HepG2 (cell line): ENCODE measurements around the gene FAM118B. TPM values are rescaled to one million over a fixed set of nuclear protein-coding genes. Genes with fewer than 3 reads are reported as not detected.

ENCODE experiments used
- AGO1 ChIP-seq: fragments of 200-400 bp; formaldehyde crosslinking; IDR thresholded peaks from 2 replicates; pipeline ENCODE4 v1.6.1; 2017; ENCODE audit warnings: mild to moderate bottlenecking, low read depth, low read length, moderate library complexity; ENCODE audit not compliant: poor library complexity, severe bottlenecking
- CEBPZ ChIP-seq: IDR thresholded peaks from 2 replicates; pipeline ENCODE4 v1.6.1; 2012; ENCODE audit warnings: low read length, improper control_type of control experiment
- HINFP ChIP-seq: sonication (generic); formaldehyde crosslinking; IDR thresholded peaks from 2 replicates; pipeline ENCODE4 v1.4.0; 2020; ENCODE audit warnings: low read depth, mild to moderate bottlenecking, missing genetic modification reagents
- HOXA9 ChIP-seq: sonication (generic); formaldehyde crosslinking; IDR thresholded peaks from 2 replicates; pipeline ENCODE4 v1.8.1; 2022; ENCODE audit warnings: missing genetic modification reagents, mild to moderate bottlenecking, moderate library complexity, borderline replicate concordance
- MXD4 ChIP-seq: IDR thresholded peaks from 2 replicates; pipeline ENCODE4 v1.6.1; 2016; ENCODE audit warnings: mild to moderate bottlenecking, missing biosample characterization, missing genetic modification reagents
- ONECUT2 ChIP-seq: sonication (generic); formaldehyde crosslinking; IDR thresholded peaks from 2 replicates; pipeline ENCODE4 v1.4.0; 2020; ENCODE audit warnings: missing genetic modification reagents
- RNF2 ChIP-seq: fragments of 450-650 bp; conservative IDR thresholded peaks from 2 replicates; pipeline ENCODE4 v1.6.1; 2016; ENCODE audit warnings: low read depth
- ZNF468 ChIP-seq: sonication (generic); formaldehyde crosslinking; IDR thresholded peaks from 2 replicates; pipeline ENCODE4 v1.8.0; 2022; ENCODE audit warnings: mild to moderate bottlenecking, moderate library complexity, missing genetic modification reagents
- ZNF530 ChIP-seq: sonication (generic); formaldehyde crosslinking; IDR thresholded peaks from 2 replicates; pipeline ENCODE4 v1.5.0; 2020; ENCODE audit warnings: low read depth, mild to moderate bottlenecking, missing genetic modification reagents
- ZNF562 ChIP-seq: sonication (generic); formaldehyde crosslinking; IDR thresholded peaks from 2 replicates; pipeline ENCODE4 v1.8.0; 2022; ENCODE audit warnings: missing genetic modification reagents, borderline replicate concordance
- ZNF644 ChIP-seq: IDR thresholded peaks from 2 replicates; pipeline ENCODE4 v1.6.1; 2016; ENCODE audit warnings: low read depth
- ZNF782 ChIP-seq: sonication (generic); formaldehyde crosslinking; IDR thresholded peaks from 2 replicates; pipeline ENCODE4 v1.4.0; 2020; ENCODE audit warnings: missing genetic modification reagents, mild to moderate bottlenecking, borderline replicate concordance
- polyA plus RNA-seq, 8 experiments: library from polyadenylated mRNA; depleted of rRNA in 3 of 8; stranded (reverse) in 7 of 8; unstranded in 1 of 8; fragments of >200 nt; fragmentation: Illumina TruSeq in 4 of 8; extraction: Trizol in 4 of 8; gene quantifications; 2 replicates each; pipeline versions ENCODE4 v1.2.1 to v1.2.3, GENCODE V29; 2011 to 2016; ENCODE audit warnings: low read depth in 4 of 8, missing spikeins in 1 of 8, mixed read lengths in 1 of 8; ENCODE audit not compliant: insufficient read depth in 1 of 8
- total RNA-seq, 5 experiments: library from RNA; depleted of rRNA; stranded (reverse); fragments of >200 nt; fragmentation: Illumina TruSeq; extraction: Trizol; gene quantifications; 2 replicates each; pipeline ENCODE4 v1.2.3, GENCODE V29; 2016; ENCODE audit warnings: low read depth in 1 of 5
- TF ChIP-seq, protein P1 (sequence below): sonication (generic); formaldehyde crosslinking; IDR thresholded peaks from 2 replicates; pipeline ENCODE4 v1.4.0; 2020; ENCODE audit warnings: mild to moderate bottlenecking, missing genetic modification reagents
- TF ChIP-seq, protein P2 (sequence below): sonication (generic); formaldehyde crosslinking; IDR thresholded peaks from 2 replicates; pipeline ENCODE4 v1.4.0; 2020; ENCODE audit warnings: missing genetic modification reagents
- TF ChIP-seq, protein P3 (sequence below): sonication (generic); formaldehyde crosslinking; IDR thresholded peaks from 2 replicates; pipeline ENCODE4 v1.8.1; 2023; ENCODE audit warnings: mild to moderate bottlenecking, missing genetic modification reagents
- TF ChIP-seq, protein P4 (sequence below): sonication (generic); formaldehyde crosslinking; conservative IDR thresholded peaks from 2 replicates; pipeline ENCODE4 v1.4.0; 2020; ENCODE audit warnings: missing genetic modification reagents

Gene FAM118B
- total and polyA plus RNA-seq, 2 of the 13 experiments (the other 11 are each of a cell fraction or from before 2014, with no cell fraction given) = 10.2 to 25.7 TPM

DNA sequence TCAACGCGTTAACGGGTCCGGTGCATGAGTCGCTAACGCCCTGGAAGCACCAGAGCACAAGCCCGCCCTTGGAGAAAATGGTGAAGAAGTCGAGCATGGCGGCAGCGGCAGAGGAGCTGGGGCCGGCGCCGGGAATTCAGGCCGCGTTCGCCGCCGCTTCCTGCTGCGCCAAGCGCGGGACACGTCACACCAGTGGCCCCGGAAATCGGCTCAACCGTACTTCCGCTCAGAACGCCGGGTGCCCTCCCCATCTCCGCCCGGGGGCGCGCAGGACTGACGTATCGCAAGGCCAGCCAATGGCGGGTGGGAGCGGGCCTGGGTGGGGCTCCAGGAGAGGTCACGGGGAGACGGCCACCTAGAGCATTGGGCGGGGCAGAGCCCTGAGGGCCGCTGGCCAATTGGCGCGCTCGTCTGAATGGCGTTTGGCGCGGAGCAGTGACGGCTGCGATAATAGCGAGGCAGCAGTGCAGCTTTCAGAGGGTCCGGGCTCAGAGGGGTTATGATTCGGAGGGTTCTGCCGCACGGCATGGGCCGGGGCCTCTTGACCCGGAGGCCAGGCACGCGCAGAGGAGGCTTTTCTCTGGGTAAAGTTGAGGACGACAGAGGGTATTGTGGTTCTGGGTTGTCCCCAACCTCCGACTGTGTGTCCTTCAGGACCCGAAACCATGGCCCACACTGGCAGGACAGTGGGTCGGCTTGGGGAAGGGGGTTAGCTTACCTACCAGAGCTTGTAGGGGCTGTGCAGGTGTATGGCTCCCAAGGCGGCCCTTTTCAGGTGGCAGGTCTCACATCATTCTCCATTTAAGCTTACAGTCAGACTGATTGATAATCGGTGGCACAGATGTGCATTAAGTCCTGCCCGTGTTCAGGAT, 57.4 kb downstream of the FAM118B start, which contains the start of the genes FOXRED1 and SRPRA (continued):
- TF ChIP-seq ZNF530 = no peak
- no peak for TF ChIP-seq RNF2
- 0 out of 2 replicates have a peak, but pooled peaks have one; percentile 36 for TF ChIP-seq HINFP (CRISPR knock-in tag)
- TF ChIP-seq ONECUT2 (CRISPR knock-in tag) = no peak
- no peak for TF ChIP-seq ZNF782 (CRISPR knock-in tag)
- peak; percentile 88 for TF ChIP-seq MXD4 (CRISPR knock-in tag)
- TF ChIP-seq, protein P1, sequence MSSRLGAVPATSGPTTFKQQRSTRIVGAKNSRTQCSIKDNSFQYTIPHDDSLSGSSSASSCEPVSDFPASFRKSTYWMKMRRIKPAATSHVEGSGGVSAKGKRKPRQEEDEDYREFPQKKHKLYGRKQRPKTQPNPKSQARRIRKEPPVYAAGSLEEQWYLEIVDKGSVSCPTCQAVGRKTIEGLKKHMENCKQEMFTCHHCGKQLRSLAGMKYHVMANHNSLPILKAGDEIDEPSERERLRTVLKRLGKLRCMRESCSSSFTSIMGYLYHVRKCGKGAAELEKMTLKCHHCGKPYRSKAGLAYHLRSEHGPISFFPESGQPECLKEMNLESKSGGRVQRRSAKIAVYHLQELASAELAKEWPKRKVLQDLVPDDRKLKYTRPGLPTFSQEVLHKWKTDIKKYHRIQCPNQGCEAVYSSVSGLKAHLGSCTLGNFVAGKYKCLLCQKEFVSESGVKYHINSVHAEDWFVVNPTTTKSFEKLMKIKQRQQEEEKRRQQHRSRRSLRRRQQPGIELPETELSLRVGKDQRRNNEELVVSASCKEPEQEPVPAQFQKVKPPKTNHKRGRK (CRISPR knock-in tag) = no peak
- TF ChIP-seq, protein P2, sequence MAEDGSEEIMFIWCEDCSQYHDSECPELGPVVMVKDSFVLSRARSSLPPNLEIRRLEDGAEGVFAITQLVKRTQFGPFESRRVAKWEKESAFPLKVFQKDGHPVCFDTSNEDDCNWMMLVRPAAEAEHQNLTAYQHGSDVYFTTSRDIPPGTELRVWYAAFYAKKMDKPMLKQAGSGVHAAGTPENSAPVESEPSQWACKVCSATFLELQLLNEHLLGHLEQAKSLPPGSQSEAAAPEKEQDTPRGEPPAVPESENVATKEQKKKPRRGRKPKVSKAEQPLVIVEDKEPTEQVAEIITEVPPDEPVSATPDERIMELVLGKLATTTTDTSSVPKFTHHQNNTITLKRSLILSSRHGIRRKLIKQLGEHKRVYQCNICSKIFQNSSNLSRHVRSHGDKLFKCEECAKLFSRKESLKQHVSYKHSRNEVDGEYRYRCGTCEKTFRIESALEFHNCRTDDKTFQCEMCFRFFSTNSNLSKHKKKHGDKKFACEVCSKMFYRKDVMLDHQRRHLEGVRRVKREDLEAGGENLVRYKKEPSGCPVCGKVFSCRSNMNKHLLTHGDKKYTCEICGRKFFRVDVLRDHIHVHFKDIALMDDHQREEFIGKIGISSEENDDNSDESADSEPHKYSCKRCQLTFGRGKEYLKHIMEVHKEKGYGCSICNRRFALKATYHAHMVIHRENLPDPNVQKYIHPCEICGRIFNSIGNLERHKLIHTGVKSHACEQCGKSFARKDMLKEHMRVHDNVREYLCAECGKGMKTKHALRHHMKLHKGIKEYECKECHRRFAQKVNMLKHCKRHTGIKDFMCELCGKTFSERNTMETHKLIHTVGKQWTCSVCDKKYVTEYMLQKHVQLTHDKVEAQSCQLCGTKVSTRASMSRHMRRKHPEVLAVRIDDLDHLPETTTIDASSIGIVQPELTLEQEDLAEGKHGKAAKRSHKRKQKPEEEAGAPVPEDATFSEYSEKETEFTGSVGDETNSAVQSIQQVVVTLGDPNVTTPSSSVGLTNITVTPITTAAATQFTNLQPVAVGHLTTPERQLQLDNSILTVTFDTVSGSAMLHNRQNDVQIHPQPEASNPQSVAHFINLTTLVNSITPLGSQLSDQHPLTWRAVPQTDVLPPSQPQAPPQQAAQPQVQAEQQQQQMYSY (CRISPR knock-in tag) = peak; percentile 69; the same call in 1 of the 2 replicates
- TF ChIP-seq CEBPZ = no peak
- TF ChIP-seq HOXA9 (CRISPR knock-in tag) = no peak
- no peak for TF ChIP-seq AGO1
- TF ChIP-seq, protein P3, sequence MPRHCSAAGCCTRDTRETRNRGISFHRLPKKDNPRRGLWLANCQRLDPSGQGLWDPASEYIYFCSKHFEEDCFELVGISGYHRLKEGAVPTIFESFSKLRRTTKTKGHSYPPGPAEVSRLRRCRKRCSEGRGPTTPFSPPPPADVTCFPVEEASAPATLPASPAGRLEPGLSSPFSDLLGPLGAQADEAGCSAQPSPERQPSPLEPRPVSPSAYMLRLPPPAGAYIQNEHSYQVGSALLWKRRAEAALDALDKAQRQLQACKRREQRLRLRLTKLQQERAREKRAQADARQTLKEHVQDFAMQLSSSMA (CRISPR knock-in tag) = no peak
- no peak for TF ChIP-seq ZNF562
- TF ChIP-seq, protein P4, sequence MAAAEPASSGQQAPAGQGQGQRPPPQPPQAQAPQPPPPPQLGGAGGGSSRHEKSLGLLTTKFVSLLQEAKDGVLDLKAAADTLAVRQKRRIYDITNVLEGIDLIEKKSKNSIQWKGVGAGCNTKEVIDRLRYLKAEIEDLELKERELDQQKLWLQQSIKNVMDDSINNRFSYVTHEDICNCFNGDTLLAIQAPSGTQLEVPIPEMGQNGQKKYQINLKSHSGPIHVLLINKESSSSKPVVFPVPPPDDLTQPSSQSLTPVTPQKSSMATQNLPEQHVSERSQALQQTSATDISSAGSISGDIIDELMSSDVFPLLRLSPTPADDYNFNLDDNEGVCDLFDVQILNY = no peak; the same call in 1 of the 2 replicates
- TF ChIP-seq ZNF644 (CRISPR knock-in tag) = no peak
- TF ChIP-seq ZNF468 (CRISPR knock-in tag) = no peak
